ENCODE data around the gene GRM7. TPM values are rescaled to one million over a fixed set of nuclear protein-coding genes. Genes with fewer than 3 reads are reported as not detected.

Gene GRM7
- total RNA-seq, 1 experiment from 2014 or later, result 0.28 TPM

DNA sequence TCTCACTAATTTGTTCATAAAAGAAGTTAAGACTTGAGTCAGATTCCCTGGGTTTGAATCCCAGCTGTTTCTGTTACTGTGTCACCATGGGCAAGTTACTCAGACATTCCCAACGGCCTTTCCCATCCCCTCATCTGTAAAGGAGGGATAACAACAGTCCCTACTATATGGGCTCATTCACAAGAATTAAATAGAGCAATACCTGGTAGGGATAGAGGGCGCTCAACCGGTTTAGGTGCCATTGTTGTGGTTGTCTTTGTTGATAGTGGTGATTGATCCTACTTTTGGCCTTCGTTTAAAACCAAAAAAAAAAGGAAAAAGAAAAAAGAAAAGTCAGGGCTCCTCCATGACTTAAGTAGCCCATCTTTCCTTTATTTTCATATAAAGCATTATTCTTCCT, 563.1 kb downstream of the GRM7 start:
- H4K5ac ChIP-seq (ENCODE audit: insufficient read length, low read depth, low read length), result no peak overlapping the region
- no peak overlapping the region for H3K4ac ChIP-seq (ENCODE audit: low read depth, low read length)
- H3K27ac ChIP-seq (ENCODE audit: insufficient read length, low read depth, low read length), result no peak overlapping the region
- H3K27me3 ChIP-seq (ENCODE audit: insufficient read depth, low read length), result no peaks in the 10 kb centered on the region
- no peak overlapping the region for H2BK20ac ChIP-seq (ENCODE audit: low read depth, low read length, poor library complexity, severe bottlenecking)
- H3K9me3 Mint-ChIP-seq, result no peaks in the 10 kb centered on the region
- H4K91ac ChIP-seq (ENCODE audit: insufficient read length, low read depth, low read length), result no peak overlapping the region
- H2BK12ac ChIP-seq (ENCODE audit: insufficient read length, low read depth, low read length), result no peak overlapping the region
- no peak overlapping the region for H3K18ac ChIP-seq (ENCODE audit: insufficient read length, low read depth, low read length)
- H3K27me3 Mint-ChIP-seq (ENCODE audit: low read depth), result no peaks in the 10 kb centered on the region
- H3K9me3 ChIP-seq (ENCODE audit: control insufficient read depth, low read depth, low read length), result no peaks in the 10 kb centered on the region
- no peaks in the 10 kb centered on the region for H3K4me1 ChIP-seq (ENCODE audit: insufficient read depth, low read length)
- no peaks in the 10 kb centered on the region for H3K79me1 ChIP-seq (ENCODE audit: insufficient read depth, low read depth, low read length, poor library complexity, severe bottlenecking)
- no CpG with 5 or more reads among the region's 4 CpGs for WGBS (ENCODE audit: extremely low coverage, insufficient read length, low lambda C conversion rate)
- no peak overlapping the region for H2AFZ ChIP-seq (ENCODE audit: low read length)
- H3K23me2 ChIP-seq (ENCODE audit: insufficient read length, low read depth, low read length, poor library complexity, severe bottlenecking), result no peaks in the 10 kb centered on the region
- H3K9ac ChIP-seq (ENCODE audit: extremely low read depth, insufficient read length, low read length), result no peak overlapping the region
- no peak overlapping the region for H3K4me2 ChIP-seq (ENCODE audit: insufficient read depth, insufficient read length, low read length)
- peak; percentile 30 for DNase-seq
- no peak overlapping the region for H3K14ac ChIP-seq (ENCODE audit: insufficient read depth, low read length)
- H3K27ac Mint-ChIP-seq, result no peak overlapping the region
- TF ChIP-seq, protein P1, sequence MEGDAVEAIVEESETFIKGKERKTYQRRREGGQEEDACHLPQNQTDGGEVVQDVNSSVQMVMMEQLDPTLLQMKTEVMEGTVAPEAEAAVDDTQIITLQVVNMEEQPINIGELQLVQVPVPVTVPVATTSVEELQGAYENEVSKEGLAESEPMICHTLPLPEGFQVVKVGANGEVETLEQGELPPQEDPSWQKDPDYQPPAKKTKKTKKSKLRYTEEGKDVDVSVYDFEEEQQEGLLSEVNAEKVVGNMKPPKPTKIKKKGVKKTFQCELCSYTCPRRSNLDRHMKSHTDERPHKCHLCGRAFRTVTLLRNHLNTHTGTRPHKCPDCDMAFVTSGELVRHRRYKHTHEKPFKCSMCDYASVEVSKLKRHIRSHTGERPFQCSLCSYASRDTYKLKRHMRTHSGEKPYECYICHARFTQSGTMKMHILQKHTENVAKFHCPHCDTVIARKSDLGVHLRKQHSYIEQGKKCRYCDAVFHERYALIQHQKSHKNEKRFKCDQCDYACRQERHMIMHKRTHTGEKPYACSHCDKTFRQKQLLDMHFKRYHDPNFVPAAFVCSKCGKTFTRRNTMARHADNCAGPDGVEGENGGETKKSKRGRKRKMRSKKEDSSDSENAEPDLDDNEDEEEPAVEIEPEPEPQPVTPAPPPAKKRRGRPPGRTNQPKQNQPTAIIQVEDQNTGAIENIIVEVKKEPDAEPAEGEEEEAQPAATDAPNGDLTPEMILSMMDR (conservative IDR thresholded peaks at IDR 0.05), result peak; percentile 34; the same call in 2 of the 3 replicates
- H4K8ac ChIP-seq (replicated peaks; ENCODE audit: insufficient read length, low read depth, low read length), result no peak overlapping the region
- no peak overlapping the region for H2BK120ac ChIP-seq (ENCODE audit: low read depth, low read length, poor library complexity, severe bottlenecking)
- no peak overlapping the region for H2BK5ac ChIP-seq (ENCODE audit: insufficient read length, low read length)
- peaks cover 0 to 2% of the 10 kb centered on the region in 2 experiments; a peak in 1 of 4 replicates for H3K4me1 Mint-ChIP-seq
- no peaks in the 10 kb centered on the region for H3K79me2 ChIP-seq (ENCODE audit: insufficient read depth, low read length)
- no peak overlapping the region for H3K56ac ChIP-seq (ENCODE audit: insufficient read length, low read depth, low read length)
- no peaks in the 10 kb centered on the region for H4K20me1 ChIP-seq (ENCODE audit: control insufficient read depth, insufficient read depth, insufficient read length)
- H3T11ph ChIP-seq (ENCODE audit: low read length), result no peak overlapping the region
- no peak overlapping the region for H3K23ac ChIP-seq (ENCODE audit: insufficient read length, low read depth, low read length)
- H2AK5ac ChIP-seq (ENCODE audit: insufficient read length, low read length), result no peak overlapping the region
- no peaks in the 10 kb centered on the region for H3K36me3 Mint-ChIP-seq (ENCODE audit: insufficient read depth in 1 of 3, low read depth in 3 of 3)
- no peak overlapping the region for H3K4me3 Mint-ChIP-seq
- H2BK15ac ChIP-seq (ENCODE audit: low read depth, low read length), result no peak overlapping the region
